Kidney capillary endothelial cell (primary cell): ENCODE measurements around the gene COL5A2.

ENCODE experiments used
- DNase-seq: peaks from one replicate; pipeline ENCODE4 v3.0.0-alpha.2; 2018; ENCODE audit warnings: low spot score

The COL5A2 gene

DNA sequence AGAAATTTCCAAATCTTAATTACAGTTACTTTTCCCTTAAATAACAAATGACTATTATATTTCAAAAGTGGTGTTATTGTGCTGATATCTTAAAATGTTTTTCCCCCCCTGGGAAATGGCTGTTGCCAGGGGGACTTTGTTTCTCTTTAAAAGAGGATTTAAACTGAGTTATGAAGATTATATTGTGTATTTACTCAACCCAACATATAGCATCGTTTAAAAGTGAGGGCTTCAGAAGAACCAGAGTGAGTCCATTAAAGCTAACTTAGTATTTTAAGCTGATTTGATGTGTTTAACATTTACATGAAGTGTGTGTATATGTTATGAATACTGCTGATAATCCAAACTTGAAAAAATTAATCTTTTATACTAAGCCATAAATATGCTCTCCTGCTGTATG is 81.6 kb downstream of the COL5A2 start:
- DNase-seq: no peak

DNA sequence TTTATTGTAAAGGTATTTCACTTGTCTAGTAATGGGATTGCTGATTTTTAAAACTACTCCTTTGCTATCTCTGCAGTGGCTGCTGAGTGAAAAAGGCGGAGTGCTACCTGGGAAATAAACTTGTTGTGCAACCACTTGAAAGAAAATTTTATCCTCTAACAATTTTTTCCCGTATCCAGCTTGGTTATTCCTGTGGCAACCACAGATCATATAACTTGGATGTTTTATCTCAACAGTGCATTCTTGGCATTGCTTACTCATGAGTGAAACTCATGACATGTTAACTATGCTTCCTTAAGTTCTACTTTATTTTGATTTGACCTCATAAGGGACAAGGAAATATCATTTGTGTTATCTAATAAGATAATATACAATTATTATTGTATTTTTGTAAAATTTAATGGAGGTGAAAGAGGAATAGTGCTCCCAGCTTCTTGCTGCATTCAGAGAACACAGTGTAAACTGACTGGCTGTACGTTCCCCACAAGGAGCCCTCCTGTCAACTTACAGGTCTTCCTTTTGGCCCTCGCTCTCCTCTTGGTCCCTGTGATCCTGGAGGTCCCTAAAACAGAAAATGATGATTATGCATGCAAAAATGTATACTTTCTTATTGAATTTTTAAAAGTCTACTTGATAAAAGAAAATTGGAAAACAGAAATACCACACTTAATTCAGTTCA is 82.7 kb downstream of the COL5A2 start:
- no peak for DNase-seq

DNA sequence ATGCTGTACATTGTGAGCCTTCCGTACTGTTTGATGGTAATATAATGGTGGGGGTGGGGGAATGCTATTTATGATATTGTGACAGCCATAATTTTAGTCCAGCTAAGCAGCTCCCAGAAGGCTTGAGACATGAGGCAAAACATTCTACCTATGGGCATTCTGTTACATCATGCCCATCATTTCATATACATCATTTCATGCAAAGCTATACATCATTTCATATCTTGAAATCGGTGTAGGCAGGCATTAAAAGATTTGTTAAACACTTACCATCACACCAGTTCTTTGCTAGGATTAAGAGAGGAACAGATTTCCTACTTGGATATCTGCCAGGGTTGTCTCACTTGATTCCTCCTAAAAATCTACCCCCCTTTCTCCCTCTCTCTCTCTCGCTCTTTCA is 84.5 kb downstream of the COL5A2 start:
- no peak for DNase-seq

DNA sequence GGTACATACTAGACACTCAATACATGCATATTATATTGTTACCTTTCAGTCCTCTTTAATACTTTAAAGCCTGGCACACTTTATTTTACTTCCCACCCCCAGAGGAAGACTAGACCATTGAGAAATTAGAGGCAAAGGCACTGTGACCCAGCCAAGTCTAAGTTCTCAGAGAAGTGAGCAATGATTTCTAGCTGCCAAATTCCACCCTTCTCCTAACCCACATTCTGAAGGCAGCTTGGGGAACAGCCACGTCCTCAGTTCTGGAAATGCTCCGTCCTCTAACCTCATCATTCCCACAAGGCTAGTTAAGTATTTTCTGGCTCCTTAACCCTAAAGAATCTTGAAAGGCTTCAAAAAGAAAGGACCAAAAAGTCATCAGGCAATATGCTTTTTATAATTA is 86.6 kb downstream of the COL5A2 start:
- DNase-seq: no peak

DNA sequence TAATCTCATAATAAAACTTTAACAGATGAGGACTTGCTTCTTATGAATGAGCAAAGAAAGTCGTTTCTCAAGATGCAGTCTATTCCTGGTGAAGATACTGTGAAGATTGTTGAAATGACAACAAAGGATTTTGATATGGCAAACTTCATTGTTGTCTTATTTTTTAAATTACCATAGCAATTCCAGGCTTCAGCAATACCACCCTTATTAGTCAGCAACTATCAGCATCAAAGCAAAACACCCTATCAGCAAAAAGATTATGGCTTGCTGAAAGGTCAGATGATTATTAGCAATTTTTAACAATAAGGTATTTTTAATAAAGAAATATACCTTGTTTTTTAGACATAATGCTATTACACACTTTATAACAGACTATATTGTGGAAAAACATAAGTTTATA is 88.3 kb downstream of the COL5A2 start:
- no peak for DNase-seq

DNA sequence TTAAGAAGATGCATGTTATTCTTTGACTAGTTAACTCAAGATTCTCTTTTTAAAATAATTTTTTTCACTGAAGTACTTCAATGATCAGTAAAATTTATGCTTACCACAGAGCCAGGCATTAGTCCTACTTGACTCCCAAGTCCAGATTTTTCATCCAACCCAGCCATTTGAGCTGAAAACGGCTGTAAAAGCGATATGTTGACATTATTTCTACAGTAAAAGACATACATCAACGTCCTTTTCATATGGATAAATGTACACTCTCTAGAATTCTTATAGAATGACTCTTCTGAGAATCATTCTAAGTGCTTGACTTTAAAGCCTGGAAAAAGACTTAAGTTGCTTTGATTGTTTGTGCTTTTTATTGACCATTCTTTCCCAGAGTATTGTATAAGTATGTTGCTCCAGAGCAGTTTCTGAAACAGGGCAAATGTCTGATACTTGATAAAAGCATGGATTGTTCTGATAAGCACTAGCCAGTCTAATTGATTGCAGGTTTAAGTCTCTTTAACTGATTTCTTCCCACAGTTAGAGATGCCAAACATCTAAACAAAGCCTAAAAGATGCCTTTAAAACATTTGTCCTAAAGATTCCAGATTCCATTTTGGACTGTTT is 90.9 kb downstream of the COL5A2 start:
- DNase-seq: no peak

DNA sequence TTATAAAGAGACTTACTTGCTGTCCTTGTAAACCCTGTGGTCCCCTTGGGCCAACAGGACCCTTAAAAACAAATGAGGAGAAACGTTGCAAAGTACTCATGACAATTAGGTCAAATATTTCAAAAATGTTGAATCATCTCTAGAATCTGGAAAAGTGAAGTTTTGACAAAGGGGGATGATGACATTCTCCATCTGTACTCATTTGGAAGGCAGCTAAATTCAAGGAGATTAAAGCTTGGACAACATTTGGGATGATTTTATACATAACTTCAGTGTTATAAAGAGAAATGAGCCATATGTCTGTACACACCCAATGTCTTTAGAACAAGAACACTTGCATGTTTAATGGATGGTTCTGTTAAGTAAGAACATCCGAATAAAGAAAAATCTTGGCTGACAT is 92.9 kb downstream of the COL5A2 start:
- no peak for DNase-seq

DNA sequence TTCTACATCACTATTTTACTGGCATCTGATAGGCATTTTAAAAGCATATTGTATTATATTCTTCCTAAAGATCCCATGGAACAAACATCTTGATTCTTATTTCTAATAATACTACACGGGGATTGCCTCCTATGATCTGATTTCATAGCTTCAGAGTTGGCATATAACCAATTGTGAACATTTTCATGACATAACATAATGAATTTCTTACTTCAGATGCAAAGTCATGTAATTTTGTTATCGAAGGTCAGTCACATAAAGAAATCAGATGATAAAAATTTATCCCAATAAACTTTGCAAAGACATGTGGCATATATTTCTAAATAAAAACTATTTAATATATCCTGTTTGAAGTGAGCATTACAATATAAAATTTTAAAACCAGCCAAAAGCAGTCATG is 93.3 kb downstream of the COL5A2 start:
- DNase-seq: no peak

DNA sequence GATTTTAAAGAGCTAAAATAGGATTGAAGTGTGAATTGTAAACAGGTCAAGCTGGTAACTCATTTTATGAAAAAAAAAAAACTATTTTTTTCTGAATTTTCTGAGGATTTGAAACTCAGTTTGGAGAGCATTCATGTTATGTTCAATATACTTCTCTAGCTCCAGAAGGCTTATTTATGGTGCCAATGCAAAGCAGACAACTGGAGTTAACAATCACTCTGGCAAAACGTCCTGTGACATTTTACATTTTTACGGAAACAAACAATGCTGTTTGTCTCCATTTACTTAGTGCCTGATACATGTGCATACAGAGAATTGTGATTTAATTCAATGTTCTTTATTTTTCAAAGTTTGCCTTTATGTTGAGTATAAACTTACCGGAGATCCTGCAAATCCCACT is 96.0 kb downstream of the COL5A2 start:
- no peak for DNase-seq

DNA sequence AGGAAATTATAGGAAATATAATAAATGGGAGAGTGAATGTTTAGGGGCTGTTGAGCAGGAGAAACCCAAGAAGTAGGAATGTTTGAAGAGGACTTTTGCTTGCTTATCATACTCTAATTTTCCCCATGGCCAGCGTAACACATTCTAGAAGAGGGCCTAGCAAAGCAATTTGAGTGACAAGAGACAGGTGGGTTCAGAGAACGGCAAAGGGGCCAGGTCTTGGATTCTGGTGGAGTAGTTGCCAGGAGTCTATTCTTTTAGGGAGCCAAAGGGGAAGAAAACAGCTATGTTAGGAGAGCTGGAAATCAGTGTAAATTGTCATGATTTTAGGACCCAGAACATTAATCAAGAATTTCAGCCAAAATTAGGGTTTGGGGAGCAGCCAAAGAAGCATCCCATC is 96.5 kb downstream of the COL5A2 start:
- DNase-seq: no peak

DNA sequence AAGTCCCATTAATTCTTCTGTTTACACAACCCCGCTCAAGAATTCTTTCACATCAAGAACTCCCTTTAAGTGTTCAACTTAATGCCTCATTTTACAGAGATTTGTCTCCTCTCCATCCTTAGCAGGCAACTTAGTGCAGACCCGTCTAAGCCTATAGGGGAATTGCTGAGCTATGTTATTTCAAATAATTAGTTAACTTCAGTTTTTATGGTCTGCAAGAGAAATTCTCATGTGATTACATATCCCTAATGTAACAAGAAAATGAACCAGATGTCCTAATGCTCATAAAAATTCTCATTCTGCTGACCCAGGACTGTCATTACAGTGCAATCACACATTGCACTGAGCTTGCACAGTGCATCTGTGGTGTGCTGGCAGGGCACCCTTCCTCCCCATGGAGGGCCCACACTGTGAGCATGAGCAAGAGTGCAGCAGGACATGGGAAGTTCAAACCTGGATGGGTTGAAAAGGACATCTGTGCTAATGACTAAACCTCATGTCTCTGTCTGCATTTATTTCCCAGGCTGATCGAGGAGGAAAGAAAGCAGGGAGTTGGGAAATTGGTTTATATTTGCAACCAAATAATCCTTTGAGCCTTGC is 97.1 kb downstream of the COL5A2 start:
- no peak for DNase-seq

DNA sequence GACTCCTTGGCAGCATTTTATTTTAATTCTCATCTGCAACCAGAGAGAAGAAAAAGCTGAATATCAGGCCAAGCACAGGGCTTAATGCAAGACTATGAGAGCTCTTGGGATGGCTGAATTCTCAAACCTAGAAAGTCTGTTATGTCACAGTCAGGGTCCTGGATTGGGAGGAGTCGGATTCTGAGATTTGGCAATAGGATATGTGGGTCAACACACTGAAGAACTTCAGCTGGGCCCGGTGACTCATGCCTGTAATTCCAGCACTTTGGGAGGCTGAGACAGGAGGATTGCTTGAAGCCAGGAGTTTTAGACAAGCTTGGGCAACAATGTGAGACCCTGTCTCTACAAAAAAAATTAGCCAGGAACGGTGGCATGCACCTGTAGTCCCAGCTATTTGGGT is 103.0 kb downstream of the COL5A2 start:
- no peak for DNase-seq

DNA sequence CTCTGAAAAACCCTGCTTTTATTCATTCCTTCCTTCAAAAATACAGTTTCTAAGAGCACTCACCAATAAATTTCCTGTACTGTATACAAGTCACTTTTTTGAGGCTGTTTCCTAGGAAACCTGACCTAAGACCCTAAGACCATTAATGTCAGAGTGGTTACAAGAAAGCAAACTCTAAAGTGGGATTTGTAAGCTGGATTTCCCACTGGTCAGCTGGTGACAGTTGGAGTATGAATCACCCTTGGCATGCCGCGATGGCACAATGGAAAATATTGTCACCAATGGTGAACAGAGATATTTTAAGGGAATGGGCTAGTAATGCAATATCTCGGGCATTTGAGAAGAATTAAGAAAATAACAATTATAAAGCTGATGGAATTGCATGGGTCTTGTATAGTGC is 103.4 kb downstream of the COL5A2 start:
- no peak for DNase-seq

DNA sequence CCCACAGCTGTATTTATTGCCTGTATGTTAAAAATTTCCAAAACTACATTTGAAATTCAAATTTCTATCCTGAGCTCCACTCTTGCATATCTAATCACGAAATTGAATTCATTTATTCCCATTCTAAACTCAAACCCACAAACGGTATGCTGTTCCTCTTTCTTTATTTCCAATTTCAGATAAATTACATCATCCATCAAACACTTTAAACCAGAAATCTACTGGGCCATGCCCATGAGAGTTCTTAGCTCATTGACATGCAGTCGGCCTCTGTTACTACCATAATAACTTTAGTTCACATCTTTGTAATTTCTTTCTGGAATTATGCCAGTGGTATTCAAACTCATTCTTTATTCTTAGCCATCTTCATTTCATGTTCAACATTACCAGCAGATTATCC is 105.1 kb downstream of the COL5A2 start:
- no peak for DNase-seq

DNA sequence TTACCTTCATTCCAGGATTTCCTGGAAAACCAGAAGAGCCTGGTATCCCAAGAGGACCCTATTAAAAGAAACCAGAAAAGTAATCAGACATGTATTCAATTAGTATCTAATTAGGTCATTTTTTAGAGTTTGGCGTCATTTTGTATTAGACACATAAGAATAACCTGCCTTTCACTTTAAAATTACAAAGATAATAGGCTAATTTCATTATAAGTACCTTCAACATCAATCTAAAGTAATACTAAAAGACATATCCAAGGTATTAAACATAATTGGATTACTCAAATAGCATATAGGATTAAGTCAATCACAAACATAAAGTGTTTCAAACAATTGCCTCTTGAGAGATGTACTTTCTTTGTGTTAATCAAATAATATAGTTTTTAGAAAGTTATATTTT is 107.5 kb downstream of the COL5A2 start:
- DNase-seq: no peak

DNA sequence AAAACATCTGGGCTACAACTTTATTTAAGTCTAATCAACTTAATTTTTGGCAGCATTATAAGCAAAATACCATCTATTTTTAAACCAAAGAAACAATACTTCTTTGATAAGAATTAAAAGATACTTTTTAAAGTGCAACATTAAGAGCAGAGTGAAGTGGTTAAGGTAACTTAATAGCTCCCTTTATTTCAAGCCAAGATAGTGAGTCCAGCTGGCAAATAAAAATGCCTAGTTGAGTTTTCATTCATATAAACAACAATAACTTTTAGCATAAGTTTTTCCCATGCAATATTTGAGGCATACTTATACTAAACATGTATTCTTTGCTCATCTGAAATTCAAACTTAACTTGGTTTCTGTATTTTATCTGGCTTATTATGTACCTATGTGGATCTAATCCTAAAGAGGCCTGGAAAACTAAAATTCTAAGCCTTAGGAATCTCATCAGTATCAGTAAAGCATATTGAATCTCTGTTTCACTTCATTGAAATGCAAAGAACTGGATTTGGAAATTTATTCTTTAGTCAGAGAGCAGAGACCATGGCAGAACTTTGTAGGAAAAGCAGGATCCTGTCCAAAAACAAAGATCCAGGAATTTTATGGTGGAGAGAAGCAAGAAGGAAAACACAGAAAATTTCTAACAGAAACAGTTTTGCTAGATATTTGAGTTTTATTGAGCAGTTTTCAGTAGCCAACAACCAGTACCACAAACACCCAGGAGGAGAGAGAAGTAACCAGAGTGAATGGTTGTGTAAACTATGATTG is 109.5 kb downstream of the COL5A2 start:
- DNase-seq: no peak

DNA sequence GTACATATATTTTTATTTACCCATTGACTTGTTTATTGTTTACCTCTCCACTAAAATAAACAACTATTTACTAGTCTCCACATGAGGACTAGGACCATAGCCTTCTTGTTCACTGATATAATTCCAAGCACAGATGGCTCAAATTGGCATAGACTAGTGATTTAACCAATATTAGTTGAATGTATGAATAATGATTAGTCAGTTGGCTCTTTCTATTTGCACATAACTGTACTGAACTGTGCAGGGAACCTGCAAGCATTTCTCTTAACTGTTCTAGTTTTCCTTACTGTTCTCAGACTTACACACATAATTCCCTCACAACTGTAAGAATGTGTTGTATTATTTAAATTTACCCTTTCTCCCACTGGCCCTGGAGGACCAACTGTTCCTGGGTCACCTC is 113.5 kb downstream of the COL5A2 start:
- DNase-seq: no peak

DNA sequence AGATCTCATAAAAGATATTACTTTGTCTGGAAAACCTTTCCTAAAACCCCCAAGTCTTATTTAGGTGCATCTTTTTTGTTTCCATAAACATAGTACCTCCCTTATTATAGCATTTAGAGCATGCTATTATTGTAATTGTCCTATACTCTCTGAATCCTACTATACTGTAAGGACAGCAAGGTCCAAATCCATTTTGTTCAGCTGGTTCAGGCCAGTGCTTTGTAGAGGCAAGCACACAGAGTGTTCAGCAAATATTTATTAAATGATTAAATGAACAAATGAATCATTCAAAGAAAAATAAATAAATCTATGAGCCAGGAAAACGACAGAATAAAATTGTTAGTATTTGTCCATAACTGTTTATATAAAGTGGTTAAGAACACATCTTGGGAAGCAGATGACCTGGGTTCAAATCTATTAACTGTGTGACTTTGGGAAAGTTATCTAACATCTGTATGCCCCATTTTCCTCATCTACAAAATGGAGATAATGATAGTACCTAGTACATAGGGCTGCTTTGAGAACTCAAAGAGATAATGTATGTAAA is 119.4 kb downstream of the COL5A2 start:
- DNase-seq: no peak

DNA sequence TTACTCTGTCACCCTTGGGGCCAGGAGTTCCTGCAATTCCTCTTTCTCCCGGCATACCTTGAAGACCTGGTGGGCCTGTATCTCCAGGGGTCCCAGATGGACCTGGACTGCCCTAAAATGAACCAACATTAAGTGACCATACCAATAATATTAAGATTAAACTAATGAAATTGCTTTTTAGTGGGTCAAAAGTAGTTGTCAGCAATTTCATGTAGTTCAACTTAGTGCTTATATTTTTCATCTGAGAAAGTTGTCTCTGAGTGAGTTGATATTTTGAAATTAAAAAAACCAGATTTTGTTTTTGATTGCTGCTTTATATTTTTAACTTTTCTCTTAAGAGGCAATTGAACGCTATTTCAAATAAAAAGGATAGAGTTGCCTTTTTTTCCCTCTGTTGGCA is 122.2 kb downstream of the COL5A2 start:
- no peak for DNase-seq

DNA sequence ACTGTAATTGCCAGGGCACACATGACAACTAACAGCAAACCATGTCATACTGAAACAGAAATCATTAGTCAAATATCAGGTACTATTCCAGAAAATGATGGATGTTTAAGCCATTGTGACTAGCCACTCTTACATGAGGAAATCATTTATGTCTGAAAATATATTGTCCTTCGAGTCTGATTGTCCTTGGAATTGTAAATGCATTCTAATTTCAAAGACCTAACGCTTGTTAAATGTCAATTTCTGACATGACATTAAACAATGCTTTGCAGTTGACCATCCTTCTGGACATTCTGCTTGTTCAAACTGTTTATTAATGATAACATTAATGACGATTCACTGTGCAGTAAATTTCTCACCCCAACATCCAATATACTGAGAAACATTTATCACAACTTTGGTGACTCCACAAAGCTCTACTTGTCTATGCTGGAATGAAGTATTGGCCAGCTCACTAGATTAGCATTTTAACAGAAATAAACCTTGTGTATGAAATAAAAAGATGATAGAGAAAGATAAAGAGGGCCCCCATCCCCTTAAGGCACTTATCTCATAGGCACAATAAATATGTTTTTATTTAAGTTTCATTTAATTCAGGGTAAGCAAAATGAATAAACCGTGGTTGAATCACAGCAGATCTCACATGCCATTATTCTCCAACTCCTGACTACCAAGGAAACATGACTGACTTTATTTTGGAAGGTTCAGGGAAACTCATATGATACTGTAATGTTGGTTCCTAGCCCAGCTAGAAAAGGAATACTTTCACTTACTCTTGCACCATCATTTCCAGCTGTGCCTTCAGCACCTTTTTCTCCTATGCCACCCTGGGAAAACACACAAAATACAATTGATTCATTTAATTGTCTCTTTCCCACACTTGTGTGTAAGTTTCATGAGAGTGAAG is 123.1 kb downstream of the COL5A2 start:
- DNase-seq: no peak

DNA sequence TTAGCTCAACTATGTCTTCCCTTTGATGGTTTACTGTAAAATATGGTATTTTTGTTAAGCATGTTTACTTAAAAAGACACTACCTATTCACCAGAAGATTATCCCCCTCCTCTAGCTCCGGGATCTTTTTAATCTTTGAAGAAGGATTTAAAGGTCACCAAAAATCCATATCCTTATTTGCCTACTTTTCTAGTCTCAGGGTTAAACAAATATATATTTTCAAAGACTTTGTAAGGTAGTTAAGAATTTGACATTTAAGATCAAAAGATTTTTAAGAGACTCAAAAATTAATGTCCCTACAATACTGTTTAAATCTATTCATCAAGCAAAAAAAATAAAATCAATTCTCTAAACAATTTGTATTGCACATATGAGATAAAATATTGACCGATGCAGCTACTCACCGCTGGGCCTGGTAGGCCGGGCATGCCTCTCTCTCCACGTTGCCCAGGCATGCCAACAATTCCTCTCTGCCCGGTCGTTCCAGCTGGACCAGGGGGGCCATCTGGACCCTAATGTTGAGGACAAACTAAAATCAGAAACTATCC is 129.3 kb downstream of the COL5A2 start:
- no peak for DNase-seq
